ENCODE measurements around the gene TRAF3IP1.

The TRAF3IP1 gene

DNA sequence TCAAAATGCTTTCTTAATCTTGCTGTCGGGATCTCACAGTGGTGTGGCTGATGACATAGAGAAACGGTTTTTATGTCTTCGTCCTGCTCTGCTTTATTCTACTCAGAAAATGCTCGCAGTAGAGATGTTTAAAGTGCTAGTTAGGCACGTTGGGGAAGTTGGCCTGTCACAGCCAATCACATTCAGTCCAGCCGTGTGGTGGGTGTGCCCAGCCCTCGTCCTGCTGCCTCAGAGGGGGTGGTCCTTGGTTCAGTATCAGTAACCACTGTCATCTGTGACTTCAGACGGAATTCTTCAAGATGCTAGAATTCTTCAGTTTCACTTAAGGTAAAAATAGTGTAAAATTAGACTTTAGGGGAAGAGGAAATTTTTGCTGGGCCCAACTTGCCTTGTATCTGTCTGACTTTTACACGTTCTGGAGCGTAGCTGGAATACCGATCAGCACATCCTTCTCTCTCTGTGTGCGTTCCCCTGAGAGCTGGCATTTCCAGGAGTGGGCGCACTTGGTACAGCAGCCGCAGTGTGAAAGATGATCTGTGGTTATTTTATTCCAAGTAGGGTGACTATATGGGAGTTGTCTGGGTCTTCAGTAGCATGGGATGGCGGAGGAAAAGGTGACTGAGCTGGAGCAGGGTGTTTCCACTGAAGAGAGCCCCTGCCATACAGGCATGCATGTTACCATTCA lies 18.5 kb downstream of the TRAF3IP1 start:
- H3K27ac ChIP-seq, result no peak overlapping the region
- peaks cover 16% of the 10 kb centered on the region for H3K4me1 ChIP-seq
- no peaks in the 10 kb centered on the region for H3K27me3 ChIP-seq
- H4K20me1 ChIP-seq, result no peaks in the 10 kb centered on the region
- no peaks in the 10 kb centered on the region for H3K9me3 ChIP-seq
- H3K4me2 ChIP-seq, result no peak overlapping the region
- no peak overlapping the region for H3K4me3 ChIP-seq
- peaks cover 31% of the 10 kb centered on the region for H3K36me3 ChIP-seq
- no peak for TF ChIP-seq Cebpa-rat (IDR thresholded peaks at IDR 0.05)
- H3K9ac ChIP-seq, result no peak overlapping the region

DNA sequence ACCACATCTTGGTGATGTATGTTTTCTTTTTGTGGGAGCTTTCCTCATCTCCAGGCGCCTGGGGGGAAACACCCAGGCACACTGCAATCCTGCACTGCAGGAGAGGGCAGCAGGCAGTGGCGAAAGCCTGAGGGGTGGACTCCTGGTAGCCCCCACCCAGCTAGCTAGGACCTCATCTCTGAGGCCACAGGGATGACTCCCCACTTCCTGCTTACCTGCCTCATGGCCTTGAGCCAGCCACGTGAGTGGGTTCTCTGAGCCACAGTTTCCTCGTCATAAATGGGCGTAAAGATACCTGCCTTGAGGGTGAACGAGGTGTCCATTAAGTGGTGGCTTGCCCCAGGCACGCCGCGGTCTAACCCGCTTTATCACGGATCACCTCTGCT lies 19.1 kb downstream of the TRAF3IP1 start:
- no peak overlapping the region for H3K9ac ChIP-seq
- TF ChIP-seq Cebpa-rat (IDR thresholded peaks at IDR 0.05), result no peak
- no peak overlapping the region for H3K4me3 ChIP-seq
- H3K27ac ChIP-seq, result no peak overlapping the region
- H3K9me3 ChIP-seq, result no peaks in the 10 kb centered on the region
- H3K4me2 ChIP-seq, result no peak overlapping the region
- H3K27me3 ChIP-seq, result no peaks in the 10 kb centered on the region
- peaks cover 16% of the 10 kb centered on the region for H3K4me1 ChIP-seq
- H3K36me3 ChIP-seq, result peaks cover 29% of the 10 kb centered on the region
- H4K20me1 ChIP-seq, result no peaks in the 10 kb centered on the region

DNA sequence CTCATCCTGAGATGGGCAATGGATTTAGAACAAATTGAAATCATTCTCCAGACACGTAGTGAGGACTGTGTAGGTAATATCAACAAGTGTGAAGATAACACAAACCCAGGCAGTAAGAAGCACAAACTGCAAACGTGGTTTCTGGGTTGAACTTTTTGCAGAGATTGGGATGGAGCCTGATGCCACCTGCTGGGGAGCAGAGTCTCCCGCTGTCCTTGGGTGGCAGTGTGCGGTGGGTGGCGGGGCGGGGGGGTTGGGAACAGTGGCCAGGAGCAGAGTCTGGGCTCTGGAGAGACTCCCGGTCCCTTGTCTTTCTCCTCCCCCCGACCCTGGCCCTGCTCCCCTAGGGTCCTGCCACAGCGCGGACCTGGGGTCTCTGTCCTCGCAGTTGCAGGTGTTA lies 19.5 kb downstream of the TRAF3IP1 start:
- H3K4me1 ChIP-seq, result peaks cover 16% of the 10 kb centered on the region
- no peak overlapping the region for H3K4me3 ChIP-seq
- H3K36me3 ChIP-seq, result peaks cover 29% of the 10 kb centered on the region
- no peak overlapping the region for H3K9ac ChIP-seq
- no peak overlapping the region for H3K27ac ChIP-seq
- no peaks in the 10 kb centered on the region for H4K20me1 ChIP-seq
- H3K27me3 ChIP-seq, result no peaks in the 10 kb centered on the region
- TF ChIP-seq Cebpa-rat (IDR thresholded peaks at IDR 0.05), result no peak
- H3K4me2 ChIP-seq, result no peak overlapping the region
- no peaks in the 10 kb centered on the region for H3K9me3 ChIP-seq

DNA sequence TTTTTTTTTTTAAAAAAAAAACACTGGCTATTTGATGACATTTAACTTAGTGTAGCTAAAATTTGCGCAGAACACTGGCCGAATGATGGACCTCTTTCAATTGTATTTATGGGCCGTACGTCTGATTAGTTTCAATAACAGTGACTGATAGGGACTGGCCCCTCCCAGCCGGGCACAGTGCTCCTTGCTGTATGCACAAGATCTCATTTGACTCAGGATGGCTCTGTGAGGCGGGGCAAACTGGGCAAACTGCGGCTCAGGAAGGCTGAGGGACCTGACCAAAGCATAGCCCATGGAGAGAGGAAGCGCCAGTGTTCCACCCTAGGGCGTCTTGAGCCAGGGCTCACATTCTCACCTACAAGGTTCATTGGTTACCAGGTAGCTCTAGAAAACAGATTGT lies 21.2 kb downstream of the TRAF3IP1 start:
- H3K4me3 ChIP-seq, result no peak overlapping the region
- no peak overlapping the region for H3K4me2 ChIP-seq
- H3K27ac ChIP-seq, result no peak overlapping the region
- no peaks in the 10 kb centered on the region for H3K9me3 ChIP-seq
- no peaks in the 10 kb centered on the region for H3K27me3 ChIP-seq
- peaks cover 21% of the 10 kb centered on the region for H3K4me1 ChIP-seq
- TF ChIP-seq Cebpa-rat (IDR thresholded peaks at IDR 0.05), result no peak
- H4K20me1 ChIP-seq, result no peaks in the 10 kb centered on the region
- H3K36me3 ChIP-seq, result peaks cover 25% of the 10 kb centered on the region; the same call in 1 of the 2 replicates
- no peak overlapping the region for H3K9ac ChIP-seq

DNA sequence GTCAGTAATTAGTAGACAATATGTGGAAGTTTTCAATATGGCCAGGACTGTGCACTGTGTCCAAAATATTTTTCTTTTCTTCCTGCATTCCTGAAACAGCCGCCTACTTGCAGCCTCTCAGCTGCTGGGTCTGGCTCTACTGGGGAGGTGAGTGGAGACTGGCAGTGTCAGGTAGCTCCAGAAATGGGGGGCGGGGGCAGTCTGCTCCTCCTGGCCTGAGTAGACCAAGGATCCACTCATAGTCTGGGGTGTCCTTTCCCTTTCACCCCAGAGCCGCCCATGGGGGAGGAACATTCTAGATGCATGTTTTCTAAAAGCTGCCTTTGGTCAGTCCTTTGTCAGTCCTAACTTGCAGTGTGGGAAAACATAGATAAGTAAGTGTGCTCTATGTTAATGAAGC lies 23.7 kb downstream of the TRAF3IP1 start:
- no peak overlapping the region for H3K4me2 ChIP-seq
- no peaks in the 10 kb centered on the region for H3K27me3 ChIP-seq
- peaks cover 15% of the 10 kb centered on the region for H3K4me1 ChIP-seq
- no peak for TF ChIP-seq Cebpa-rat (IDR thresholded peaks at IDR 0.05)
- no peak overlapping the region for H3K27ac ChIP-seq
- no peaks in the 10 kb centered on the region for H4K20me1 ChIP-seq
- no peaks in the 10 kb centered on the region for H3K9me3 ChIP-seq
- H3K9ac ChIP-seq, result no peak overlapping the region
- H3K36me3 ChIP-seq, result peaks cover 21% of the 10 kb centered on the region
- no peak overlapping the region for H3K4me3 ChIP-seq

DNA sequence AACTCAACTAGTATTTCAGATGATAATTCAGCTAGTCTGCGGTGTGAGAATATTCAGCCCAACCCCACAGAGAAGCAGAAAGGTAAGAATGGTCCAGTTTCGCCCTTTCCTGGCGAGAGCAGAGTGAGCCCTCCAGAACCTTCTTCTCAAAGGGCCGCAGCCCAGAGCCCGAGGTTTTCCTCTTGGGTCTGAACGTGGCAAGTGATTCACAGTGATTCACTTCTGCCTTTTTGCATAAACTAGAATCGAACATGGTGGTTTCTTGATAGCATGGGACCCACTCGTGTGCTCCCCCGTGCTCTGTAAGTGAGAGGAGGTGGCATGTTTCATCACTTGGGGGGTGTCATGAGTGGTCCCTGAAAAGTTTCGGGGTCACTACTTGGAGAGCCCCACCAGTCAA lies 24.2 kb downstream of the TRAF3IP1 start:
- Histone ChIP-seq H3K36me3 (peaks cover 21% of the 10 kb centered on the region), H3K4me1 (peaks cover 11% of the 10 kb centered on the region), H3K27ac (no peak overlapping the region), H3K9ac (no peak overlapping the region), H3K9me3 (no peaks in the 10 kb centered on the region), H3K4me3 (no peak overlapping the region), H3K27me3 (no peaks in the 10 kb centered on the region), H4K20me1 (no peaks in the 10 kb centered on the region), H3K4me2 (no peak overlapping the region)
- no peak for TF ChIP-seq Cebpa-rat (IDR thresholded peaks at IDR 0.05)

DNA sequence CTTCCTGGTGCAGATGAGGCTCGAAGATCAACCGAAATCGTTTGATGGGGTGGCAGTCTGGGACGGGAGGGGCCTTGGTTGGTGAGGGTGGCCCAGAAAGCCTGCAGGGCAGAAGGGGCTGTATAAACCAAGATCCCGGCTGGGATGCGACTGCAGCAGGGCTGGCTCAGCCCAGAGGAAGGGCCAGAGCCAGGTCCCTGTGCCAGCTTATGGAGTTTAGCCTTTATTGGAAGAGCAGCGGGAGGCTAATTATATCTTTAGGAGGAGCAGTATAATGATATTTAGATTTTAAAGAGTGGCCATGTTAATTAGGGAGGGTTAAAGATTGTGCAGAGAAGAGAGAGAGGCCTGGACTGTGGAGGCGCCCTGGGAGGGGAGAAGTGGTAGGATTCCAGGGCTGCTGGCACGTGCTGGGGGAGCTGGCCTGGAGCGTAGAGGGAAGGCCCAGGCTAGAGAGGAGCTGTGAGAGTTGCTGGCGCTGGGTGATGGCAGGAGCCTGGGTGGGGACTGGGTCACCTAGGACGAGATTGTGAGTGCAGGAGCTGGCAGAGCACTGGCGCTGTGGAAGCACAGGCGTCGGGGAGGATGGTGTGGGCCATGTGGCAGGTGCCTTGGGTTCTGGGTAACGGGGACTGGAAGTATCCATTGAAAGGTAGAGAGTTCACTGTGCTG lies 25.1 kb downstream of the TRAF3IP1 start:
- H3K27me3 ChIP-seq, result no peaks in the 10 kb centered on the region
- no peak for TF ChIP-seq Cebpa-rat (IDR thresholded peaks at IDR 0.05)
- no peak overlapping the region for H3K9ac ChIP-seq
- no peaks in the 10 kb centered on the region for H3K9me3 ChIP-seq
- H3K4me2 ChIP-seq, result no peak overlapping the region
- no peaks in the 10 kb centered on the region for H4K20me1 ChIP-seq
- peaks cover 11% of the 10 kb centered on the region for H3K4me1 ChIP-seq
- H3K27ac ChIP-seq, result no peak overlapping the region
- H3K36me3 ChIP-seq, result peaks cover 28% of the 10 kb centered on the region
- no peak overlapping the region for H3K4me3 ChIP-seq

DNA sequence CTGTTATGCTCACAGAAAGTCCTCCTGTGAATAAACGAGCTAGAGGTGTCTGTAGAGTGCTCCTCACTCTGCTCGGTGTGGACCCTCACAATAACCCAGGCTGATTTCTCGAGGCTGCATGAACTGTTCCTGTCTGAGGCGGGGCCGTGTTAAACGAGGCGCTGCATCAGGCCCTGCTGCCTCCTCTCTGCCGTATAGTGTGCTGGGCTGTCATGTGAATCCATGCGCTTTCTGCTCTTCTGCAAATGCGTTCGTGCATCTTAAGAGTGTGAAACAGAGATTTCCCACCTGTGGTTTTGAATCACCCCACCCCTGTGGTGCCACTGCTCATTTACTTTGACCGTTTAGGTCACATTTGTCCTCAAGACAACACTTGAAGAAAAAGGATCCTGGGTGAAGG lies 26.2 kb downstream of the TRAF3IP1 start:
- H3K4me2 ChIP-seq, result peak overlapping the region; percentile 26
- no peak overlapping the region for H3K4me3 ChIP-seq
- H3K9me3 ChIP-seq, result no peaks in the 10 kb centered on the region
- no peaks in the 10 kb centered on the region for H3K27me3 ChIP-seq
- peaks cover 11% of the 10 kb centered on the region for H3K4me1 ChIP-seq
- H3K36me3 ChIP-seq, result peaks cover 34% of the 10 kb centered on the region
- TF ChIP-seq Cebpa-rat (IDR thresholded peaks at IDR 0.05), result no peak
- no peaks in the 10 kb centered on the region for H4K20me1 ChIP-seq
- no peak overlapping the region for H3K9ac ChIP-seq
- no peak overlapping the region for H3K27ac ChIP-seq

DNA sequence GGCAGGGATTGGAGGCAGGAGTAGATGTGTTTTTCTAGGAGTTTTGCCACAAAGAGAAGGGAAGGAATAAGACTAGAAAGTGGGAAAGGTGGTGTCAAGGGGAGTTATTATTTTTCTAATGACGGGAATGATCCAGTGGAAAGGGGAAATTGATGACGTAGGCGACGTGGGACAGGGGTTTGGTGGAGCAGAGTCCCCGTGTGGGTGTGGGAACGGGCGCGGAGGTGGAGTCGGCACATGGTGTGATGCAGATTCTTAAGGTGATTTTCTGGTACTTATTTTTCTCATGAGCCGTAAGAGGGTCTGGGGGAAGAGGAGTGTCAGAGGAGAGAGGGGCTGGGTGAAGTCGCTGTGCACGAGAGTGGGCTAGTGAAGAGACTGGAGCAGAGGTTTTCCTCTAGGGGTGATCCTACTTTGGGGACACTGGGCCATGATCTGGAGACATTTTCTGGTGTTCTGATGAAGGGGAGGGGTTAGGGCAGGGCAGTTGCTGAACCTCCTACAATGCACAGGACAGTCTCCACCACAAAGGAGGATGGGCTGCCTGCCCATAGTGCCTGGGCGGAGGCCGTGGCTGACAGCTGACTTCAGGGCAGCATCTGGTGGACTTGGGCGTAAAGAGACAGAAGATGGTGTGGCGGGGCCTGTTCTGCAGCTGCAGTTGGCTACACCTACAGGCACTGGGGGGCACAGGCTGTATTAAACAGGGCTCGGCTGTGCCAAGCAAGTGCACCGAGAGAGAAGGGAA lies 30.0 kb downstream of the TRAF3IP1 start:
- H3K9ac ChIP-seq, result no peak overlapping the region
- TF ChIP-seq Cebpa-rat (IDR thresholded peaks at IDR 0.05), result no peak
- peaks cover 11% of the 10 kb centered on the region for H3K4me1 ChIP-seq
- H3K27me3 ChIP-seq, result no peaks in the 10 kb centered on the region
- no peak overlapping the region for H3K4me2 ChIP-seq
- peaks cover 52% of the 10 kb centered on the region for H3K36me3 ChIP-seq
- no peaks in the 10 kb centered on the region for H4K20me1 ChIP-seq
- H3K4me3 ChIP-seq, result no peak overlapping the region
- no peak overlapping the region for H3K27ac ChIP-seq
- H3K9me3 ChIP-seq, result no peaks in the 10 kb centered on the region

DNA sequence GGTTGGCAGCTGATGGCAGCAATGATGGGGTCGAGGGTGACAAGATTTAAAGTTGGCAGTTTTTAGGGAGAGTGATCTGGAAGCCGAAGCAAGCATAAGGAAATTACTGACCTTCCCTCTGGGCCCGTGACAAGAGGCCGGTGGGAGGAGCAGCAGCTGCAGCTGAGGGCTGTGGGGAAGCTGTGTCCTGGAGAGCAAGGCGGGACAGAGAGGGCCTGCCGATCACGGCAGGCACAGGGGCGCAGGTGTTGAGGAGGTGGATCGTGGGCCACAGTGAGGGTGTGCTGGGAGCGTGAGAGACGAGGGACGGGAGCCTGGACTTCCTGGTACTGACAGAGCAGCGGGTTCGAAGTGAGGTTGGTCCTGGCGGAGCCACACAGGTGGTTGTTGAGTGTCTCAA lies 31.0 kb downstream of the TRAF3IP1 start:
- no peaks in the 10 kb centered on the region for H4K20me1 ChIP-seq
- no peak overlapping the region for H3K4me3 ChIP-seq
- no peak for TF ChIP-seq Cebpa-rat (IDR thresholded peaks at IDR 0.05)
- peaks cover 7% of the 10 kb centered on the region for H3K4me1 ChIP-seq
- H3K27ac ChIP-seq, result no peak overlapping the region
- H3K27me3 ChIP-seq, result no peaks in the 10 kb centered on the region
- no peak overlapping the region for H3K4me2 ChIP-seq
- no peak overlapping the region for H3K9ac ChIP-seq
- H3K9me3 ChIP-seq, result no peaks in the 10 kb centered on the region
- peaks cover 57% of the 10 kb centered on the region for H3K36me3 ChIP-seq

Measured in BLaER1 (cell line).